Measurements from ENCODE around the gene ZBTB17. TPM values are rescaled to one million over a fixed set of nuclear protein-coding genes. Genes with fewer than 3 reads are reported as not detected.

ZBTB17 gene
- total and polyA plus RNA-seq, 10 of the 15 experiments (the other 5 are each of a cell fraction or from before 2014, with no cell fraction given), result 0.87 to 59.4 (median 38.7) TPM

DNA sequence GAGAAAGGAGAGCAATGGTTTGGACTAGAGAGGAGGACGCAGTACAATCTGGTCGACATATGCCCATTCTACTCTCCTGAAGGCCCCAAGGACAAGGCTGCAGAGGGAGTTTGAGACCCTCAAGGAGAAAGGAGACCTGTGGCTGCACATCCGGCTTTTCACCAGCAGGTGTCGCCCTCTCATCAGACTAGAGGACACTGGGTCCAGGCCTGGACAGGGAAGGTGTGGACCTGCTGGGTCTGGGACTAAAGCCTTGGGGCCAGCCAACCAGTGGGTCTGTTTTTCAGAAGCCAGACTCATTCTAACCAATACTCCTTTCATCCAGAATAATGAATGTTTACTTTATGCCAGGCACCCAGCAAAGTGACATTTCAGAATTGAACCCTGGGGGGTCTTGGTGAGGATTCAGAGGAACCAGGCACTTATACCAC lies 33.1 kb upstream of the ZBTB17 start (continued):
- TF ChIP-seq ELK1 (IDR thresholded peaks at IDR 0.05; ENCODE audit: low read depth, low read length), result no peak
- no peak for TF ChIP-seq NBN (IDR thresholded peaks at IDR 0.05)
- TF ChIP-seq POLR2AphosphoS5 (IDR thresholded peaks at IDR 0.05; ENCODE audit: low read length), result no peak
- TF ChIP-seq ATF2 (IDR thresholded peaks at IDR 0.05; ENCODE audit: low read length), result no peak
- no peak for TF ChIP-seq SREBF1 (IDR thresholded peaks at IDR 0.05; ENCODE audit: low read length)
- TF ChIP-seq SMAD5 (IDR thresholded peaks at IDR 0.05; ENCODE audit: low read depth), result no peak
- TF ChIP-seq SMC3 (IDR thresholded peaks at IDR 0.05; ENCODE audit: borderline replicate concordance, low read length), result peak; percentile 91

GRCh38 chr1:16007671-16008341 lies 31.9 kb upstream of the ZBTB17 start:
- DNase-seq (ENCODE audit: low read depth, low spot score), result no peak
- no TSS peak for BruUV-seq (replicated peaks)
- no peak overlapping the region for H3K4me3 ChIP-seq
- intact Hi-C loops (cut with micrococcal nuclease; ENCODE audit: unreplicated experiment) (loop anchor here (2.0 to 5.0 kb wide), 2 partner anchors 193 to 206 kb away; no protein-coding TSS in a partner anchor), in situ Hi-C loops (cut with MboI) (no loop called here)
- POLR2A ChIA-PET, result interaction anchor here (0.6 to 1.0 kb wide), 4 partner anchors 43 to 787 kb away, joined by 3 to 7 read pairs (median 4); no protein-coding TSS in a partner anchor
- FAIRE-seq, result no peak
- WGBS (ENCODE audit: insufficient coverage, insufficient replicate concordance, low lambda C conversion rate, missing lambda C conversion rate), result 54% methylated on average over 6 of the region's 6 CpGs
- no peaks in the 10 kb centered on the region for H3K36me3 ChIP-seq (ENCODE audit: control insufficient read depth in 2 of 2, insufficient read depth in 2 of 2, low read length in 1 of 2)
- H3K4me1 ChIP-seq (ENCODE audit: control insufficient read depth, insufficient read depth, low read length), result peaks cover 28% of the 10 kb centered on the region
- no peak overlapping the region for H3K9ac ChIP-seq (ENCODE audit: control insufficient read depth, insufficient read depth, low read length)
- H3K4me2 ChIP-seq (ENCODE audit: control insufficient read depth, insufficient read depth), result no peak overlapping the region
- no peaks in the 10 kb centered on the region; a peak in 1 of 4 replicates for H3K27me3 ChIP-seq (replicated peaks in 1 of 2; ENCODE audit: control insufficient read depth in 2 of 2, insufficient read depth in 2 of 2, low read length in 1 of 2)
- no peaks in the 10 kb centered on the region for H4K20me1 ChIP-seq (ENCODE audit: control insufficient read depth, insufficient read depth)
- no peaks in the 10 kb centered on the region for H3K9me3 ChIP-seq (replicated peaks; ENCODE audit: control insufficient read depth, insufficient read depth, low read length)
- RAD21 ChIA-PET (ENCODE audit: unreplicated experiment), result interaction anchor here (0.6 to 4.2 kb wide), 32 partner anchors 10 to 719 kb away, joined by 3 to 26 read pairs (median 4); partner anchors contain the start of genes UQCRHL and ZBTB17
- H2AFZ ChIP-seq (ENCODE audit: control insufficient read depth, low read depth, low read length), result no peak overlapping the region
- CTCF ChIA-PET, result interaction anchor here (0.5 to 7.5 kb wide), 38 partner anchors 10 to 617 kb away, joined by 3 to 81 read pairs (median 4); partner anchors contain the start of genes CLCNKA, CLCNKB and HSPB7
- ATAC-seq, result no peak
- H3K79me2 ChIP-seq (ENCODE audit: control insufficient read depth, insufficient read depth, low read length), result no peaks in the 10 kb centered on the region
- no peak overlapping the region for H3K27ac ChIP-seq (ENCODE audit: control insufficient read depth, insufficient read depth)
- SMC1A ChIA-PET (ENCODE audit: uncharacterized antibody, unreplicated experiment), result interaction anchor here (0.6 to 6.5 kb wide), 30 partner anchors 13 to 234 kb away, joined by 3 to 57 read pairs (median 4); partner anchors contain the start of gene ZBTB17
- TF ChIP-seq SMC3 (IDR thresholded peaks at IDR 0.05; ENCODE audit: borderline replicate concordance, low read length) (no peak), JUNB (IDR thresholded peaks at IDR 0.05) (no peak), ZNF622 (IDR thresholded peaks at IDR 0.05) (no peak), PKNOX1 (IDR thresholded peaks at IDR 0.05) (no peak), CEBPB (IDR thresholded peaks at IDR 0.05; ENCODE audit: borderline replicate concordance in 1 of 2, low read depth in 2 of 2, low read length in 2 of 2) (no peak), RB1 (IDR thresholded peaks at IDR 0.05; ENCODE audit: borderline replicate concordance) (no peak), RELA (IDR thresholded peaks at IDR 0.05; ENCODE audit: borderline replicate concordance, partially characterized antibody) (no peak), NR2C1 (IDR thresholded peaks at IDR 0.05) (no peak), MYC (IDR thresholded peaks at IDR 0.05; ENCODE audit: insufficient read depth, insufficient read length, insufficient replicate concordance, low read length, severe bottlenecking) (no peak)
- TF ChIP-seq, protein P1, sequence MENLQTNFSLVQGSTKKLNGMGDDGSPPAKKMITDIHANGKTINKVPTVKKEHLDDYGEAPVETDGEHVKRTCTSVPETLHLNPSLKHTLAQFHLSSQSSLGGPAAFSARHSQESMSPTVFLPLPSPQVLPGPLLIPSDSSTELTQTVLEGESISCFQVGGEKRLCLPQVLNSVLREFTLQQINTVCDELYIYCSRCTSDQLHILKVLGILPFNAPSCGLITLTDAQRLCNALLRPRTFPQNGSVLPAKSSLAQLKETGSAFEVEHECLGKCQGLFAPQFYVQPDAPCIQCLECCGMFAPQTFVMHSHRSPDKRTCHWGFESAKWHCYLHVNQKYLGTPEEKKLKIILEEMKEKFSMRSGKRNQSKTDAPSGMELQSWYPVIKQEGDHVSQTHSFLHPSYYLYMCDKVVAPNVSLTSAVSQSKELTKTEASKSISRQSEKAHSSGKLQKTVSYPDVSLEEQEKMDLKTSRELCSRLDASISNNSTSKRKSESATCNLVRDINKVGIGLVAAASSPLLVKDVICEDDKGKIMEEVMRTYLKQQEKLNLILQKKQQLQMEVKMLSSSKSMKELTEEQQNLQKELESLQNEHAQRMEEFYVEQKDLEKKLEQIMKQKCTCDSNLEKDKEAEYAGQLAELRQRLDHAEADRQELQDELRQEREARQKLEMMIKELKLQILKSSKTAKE (IDR thresholded peaks at IDR 0.05; ENCODE audit: low read depth, poor library complexity, severe bottlenecking), result no peak
